Small intestine (tissue), 7 donors: ENCODE results near the gene XIRP1. TPM values are rescaled to one million over a fixed set of nuclear protein-coding genes. Genes with fewer than 3 reads are reported as not detected.

ENCODE experiments used
- DNase-seq, 2 donors: peaks; one replicate each; pipeline versions ENCODE4 v3.0.0 to v3.0.0-alpha.2; 2013
- FAIRE-seq: peaks from 2 replicates; lab custom pipeline; 2012; peaks lifted over from hg19 to GRCh38; lab: Jason Lieb, UNC
- H3K27ac ChIP-seq, 3 donors: one replicate each; pipeline ENCODE4 v1.5.1; 2013; ENCODE audit warnings: low read length in 2 of 3, mild to moderate bottlenecking in 2 of 3, control low read depth in 1 of 3, inconsistent platforms in 1 of 3, low read depth in 1 of 3, moderate library complexity in 1 of 3
- H3K27me3 ChIP-seq, 3 donors: one replicate each; pipeline ENCODE4 v1.6.1; 2013; ENCODE audit warnings: low read length in 3 of 3, inconsistent platforms in 1 of 3; ENCODE audit not compliant: control insufficient read depth in 3 of 3, insufficient read depth in 3 of 3
- H3K36me3 ChIP-seq, 3 donors: one replicate each; pipeline ENCODE4 v1.6.1; 2013; ENCODE audit warnings: low read length in 3 of 3, inconsistent platforms in 1 of 3, low read depth in 1 of 3, mild to moderate bottlenecking in 1 of 3, moderate library complexity in 1 of 3; ENCODE audit not compliant: control insufficient read depth in 3 of 3, insufficient read depth in 2 of 3
- H3K4me1 ChIP-seq, 3 donors: one replicate each; pipeline ENCODE4 v1.6.1; 2013; ENCODE audit warnings: low read length in 2 of 3, inconsistent platforms in 1 of 3, low read depth in 1 of 3, mild to moderate bottlenecking in 1 of 3, moderate library complexity in 1 of 3; ENCODE audit not compliant: control insufficient read depth in 3 of 3, insufficient read depth in 2 of 3
- H3K4me3 ChIP-seq, 3 donors: one replicate each; pipeline ENCODE4 v1.5.1; 2013; ENCODE audit warnings: low read length in 3 of 3, control low read depth in 1 of 3, inconsistent platforms in 1 of 3, low read depth in 1 of 3, mild to moderate bottlenecking in 1 of 3, moderate library complexity in 1 of 3
- H3K9me3 ChIP-seq, 2 donors: one replicate each; pipeline ENCODE4 v1.6.1; 2013; ENCODE audit warnings: low read depth in 1 of 2, low read length in 1 of 2; ENCODE audit not compliant: control insufficient read depth in 2 of 2, insufficient read depth in 1 of 2
- WGBS, 3 donors: extraction: QIAGEN DNeasy Blood & Tissue Kit; methylation state at CpG; one replicate each; pipeline ENCODE4 v1.1.7; 2013; 5-methylcytosine and 5-hydroxymethylcytosine counted together
- polyA plus RNA-seq, 4 donors: library from polyadenylated mRNA; stranded (reverse) in 3 of 4; unstranded in 1 of 4; fragments of 200-250 nt in 3 of 4; fragments of 120-200 nt in 1 of 4; gene quantifications; one replicate each; pipeline versions ENCODE4 v1.2.1 to v1.2.3, GENCODE V29; 2013
- donor health status: healthy with polysubstance abuse.
- donor health status: control.
- donor health status: control.
- donor health status: Bipolar disorder and iron deficiency.
- donor health status: healthy.

Gene XIRP1
- polyA plus RNA-seq, 4 donors, result 0.15 to 5.4 (median 1.0) TPM

DNA sequence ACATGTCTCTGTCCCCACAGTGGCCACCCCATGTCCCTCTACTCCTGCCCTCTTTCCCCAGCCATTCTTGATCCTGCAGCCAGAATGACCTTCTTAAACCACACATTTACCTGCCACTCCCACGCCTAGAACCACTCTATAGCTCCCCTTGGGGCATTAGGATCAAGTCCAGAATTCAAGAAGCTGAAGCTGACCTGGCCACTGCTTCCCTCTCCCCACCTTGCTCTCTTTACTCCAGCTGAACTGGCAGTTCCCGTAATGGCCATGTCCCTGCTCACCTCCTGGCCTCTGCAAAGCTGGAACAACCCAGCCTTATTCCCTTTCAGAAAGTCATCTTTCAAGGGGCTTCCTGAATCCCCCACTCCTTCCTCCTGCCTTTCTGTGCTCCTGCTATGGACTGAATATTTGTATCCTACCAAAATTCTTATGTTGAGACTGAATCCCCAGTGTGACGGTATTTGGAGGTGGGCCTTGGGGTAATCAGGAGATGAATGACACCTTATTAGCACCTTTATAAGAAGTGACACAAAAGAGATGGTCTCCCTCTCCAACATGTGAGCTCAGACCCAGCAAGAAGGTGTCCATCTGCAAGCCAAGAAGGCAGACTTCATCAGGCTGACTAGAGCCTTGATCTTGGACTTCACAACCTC lies 42.8 kb downstream of the XIRP1 start:
- 77 to 88% (median 80%) methylated on average over 3 of the region's 3 CpGs for WGBS, 3 donors

DNA sequence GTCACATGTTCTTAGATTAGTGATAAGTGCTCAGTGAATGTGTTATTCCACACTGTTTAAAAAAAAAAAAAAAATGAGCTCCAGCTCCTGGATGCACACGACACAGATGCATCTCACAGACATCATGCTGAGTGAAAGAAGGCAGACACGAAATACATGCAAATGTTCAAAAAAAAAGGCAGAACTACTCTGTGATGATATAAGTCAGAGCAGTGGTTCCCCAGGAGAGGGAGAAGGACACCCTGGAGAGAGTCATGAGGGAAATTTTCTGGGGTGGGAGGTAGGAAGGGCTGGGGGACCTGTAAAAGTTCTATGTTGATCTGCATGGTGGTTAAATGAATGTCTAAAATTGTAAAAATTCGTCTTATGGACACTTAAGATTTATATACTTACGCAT lies 43.3 kb downstream of the XIRP1 start:
- Histone ChIP-seq H3K27ac (peak overlapping the region in 2 of 3 donors; percentile 87 to 95), H3K4me1 (peaks cover 21 to 64% (median 32%) of the 10 kb centered on the region in 3 donors), H3K4me3 (no peak overlapping the region), H3K9me3 (no peaks in the 10 kb centered on the region), H3K36me3 (peaks cover 8 to 37% (median 12%) of the 10 kb centered on the region in 3 donors), H3K27me3 (no peaks in the 10 kb centered on the region)
- FAIRE-seq (no peak), DNase-seq (no peak)
- 69 to 79% (median 76%) methylated on average over 4 of the region's 4 CpGs for WGBS, 3 donors

More for the DNA sequence above, 42.8 kb downstream of the XIRP1 start:
- no peak overlapping the region for H3K4me3 ChIP-seq
- no peak for DNase-seq
- H3K27ac ChIP-seq, result peak overlapping the region in 2 of 3 donors; percentile 22 to 100
- H3K27me3 ChIP-seq, result no peaks in the 10 kb centered on the region
- H3K9me3 ChIP-seq, result no peaks in the 10 kb centered on the region
- peaks cover 21 to 70% (median 32%) of the 10 kb centered on the region in 3 donors for H3K4me1 ChIP-seq
- peaks cover 5 to 31% (median 7%) of the 10 kb centered on the region in 3 donors for H3K36me3 ChIP-seq
- FAIRE-seq, result no peak

DNA sequence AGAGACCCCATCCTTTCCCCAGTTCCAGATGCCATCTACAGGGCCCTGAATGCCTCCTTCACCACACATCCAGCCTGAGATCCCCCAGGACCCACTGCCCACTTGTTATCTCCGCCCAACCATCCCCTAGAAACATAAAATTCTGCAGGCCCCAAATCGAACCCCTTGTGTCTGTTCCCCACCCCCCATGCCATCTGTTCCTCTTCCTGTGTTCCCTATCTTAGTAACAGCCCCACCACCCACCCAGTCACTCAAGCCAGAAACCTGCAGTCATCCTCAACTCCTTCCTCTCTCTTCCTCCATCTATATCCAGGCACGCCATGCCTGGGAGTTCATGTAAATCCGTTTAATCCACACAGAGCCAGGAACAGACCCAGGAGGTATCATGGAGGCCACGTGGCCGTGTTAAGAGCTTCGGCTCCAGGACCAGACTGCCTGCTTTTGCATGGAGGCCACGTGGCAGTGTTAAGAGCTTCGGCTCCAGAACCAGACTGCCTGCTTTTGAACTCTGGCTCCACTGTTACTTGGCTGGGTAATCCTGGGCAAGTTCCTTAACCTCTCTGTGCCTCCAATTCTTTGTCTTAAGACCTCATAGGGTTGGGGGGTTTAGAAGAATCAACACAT lies 43.8 kb downstream of the XIRP1 start:
- Histone ChIP-seq H3K4me3 (no peak overlapping the region), H3K36me3 (peaks cover 8 to 42% (median 17%) of the 10 kb centered on the region in 3 donors), H3K9me3 (no peaks in the 10 kb centered on the region), H3K27me3 (no peaks in the 10 kb centered on the region), H3K4me1 (peaks cover 21 to 60% (median 32%) of the 10 kb centered on the region in 3 donors), H3K27ac (peak overlapping the region; percentile 87 to 95 (median 88))
- DNase-seq (no peak), FAIRE-seq (no peak)
- WGBS, 3 donors, result 46 to 62% (median 60%) methylated on average over 9 of the region's 9 CpGs

DNA sequence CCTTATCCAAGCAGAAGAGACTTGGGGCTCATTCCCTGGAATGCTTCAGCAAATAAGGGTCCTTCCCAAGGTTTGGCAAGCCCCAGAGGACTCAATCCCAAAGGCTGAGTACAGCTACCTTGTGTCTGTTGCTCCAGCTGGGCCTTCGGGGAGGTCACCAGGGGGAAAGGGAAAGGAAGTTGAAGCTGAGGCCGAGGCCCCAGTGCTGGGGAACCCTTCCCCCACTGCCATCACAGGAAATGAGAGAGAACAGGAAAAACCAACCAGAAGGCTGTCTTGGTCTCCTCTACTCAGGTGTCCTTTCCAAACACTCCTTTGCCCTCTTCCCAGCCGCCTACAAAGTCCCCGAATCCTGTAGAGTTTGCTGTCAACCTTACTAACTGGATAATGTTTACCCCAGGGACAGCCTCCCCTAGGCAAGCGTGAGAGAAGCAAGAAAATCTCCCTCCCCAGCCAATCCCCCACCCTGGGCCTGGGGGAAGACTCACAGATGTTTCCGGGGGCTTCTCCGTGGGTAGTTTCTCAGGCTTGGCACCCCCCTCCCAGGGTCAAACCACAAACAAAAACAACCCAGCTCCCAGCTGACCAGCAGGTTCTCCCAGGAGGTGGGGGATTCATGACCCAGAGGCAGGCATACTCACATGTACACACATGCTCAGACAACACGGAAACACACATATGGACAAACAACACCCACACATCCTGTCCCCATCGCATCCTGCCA lies 44.5 kb downstream of the XIRP1 start:
- H3K4me3 ChIP-seq, result no peak overlapping the region
- H3K36me3 ChIP-seq, result peaks cover 8 to 48% (median 17%) of the 10 kb centered on the region in 3 donors
- H3K27me3 ChIP-seq, result no peaks in the 10 kb centered on the region
- H3K27ac ChIP-seq, result peak overlapping the region; percentile 87 to 95 (median 88)
- peaks cover 21 to 63% (median 35%) of the 10 kb centered on the region in 3 donors for H3K4me1 ChIP-seq
- FAIRE-seq, result no peak
- H3K9me3 ChIP-seq, result no peaks in the 10 kb centered on the region
- DNase-seq, result peak; percentile 45 to 72
- 28 to 55% (median 54%) methylated on average over 9 of the region's 9 CpGs for WGBS, 3 donors

DNA sequence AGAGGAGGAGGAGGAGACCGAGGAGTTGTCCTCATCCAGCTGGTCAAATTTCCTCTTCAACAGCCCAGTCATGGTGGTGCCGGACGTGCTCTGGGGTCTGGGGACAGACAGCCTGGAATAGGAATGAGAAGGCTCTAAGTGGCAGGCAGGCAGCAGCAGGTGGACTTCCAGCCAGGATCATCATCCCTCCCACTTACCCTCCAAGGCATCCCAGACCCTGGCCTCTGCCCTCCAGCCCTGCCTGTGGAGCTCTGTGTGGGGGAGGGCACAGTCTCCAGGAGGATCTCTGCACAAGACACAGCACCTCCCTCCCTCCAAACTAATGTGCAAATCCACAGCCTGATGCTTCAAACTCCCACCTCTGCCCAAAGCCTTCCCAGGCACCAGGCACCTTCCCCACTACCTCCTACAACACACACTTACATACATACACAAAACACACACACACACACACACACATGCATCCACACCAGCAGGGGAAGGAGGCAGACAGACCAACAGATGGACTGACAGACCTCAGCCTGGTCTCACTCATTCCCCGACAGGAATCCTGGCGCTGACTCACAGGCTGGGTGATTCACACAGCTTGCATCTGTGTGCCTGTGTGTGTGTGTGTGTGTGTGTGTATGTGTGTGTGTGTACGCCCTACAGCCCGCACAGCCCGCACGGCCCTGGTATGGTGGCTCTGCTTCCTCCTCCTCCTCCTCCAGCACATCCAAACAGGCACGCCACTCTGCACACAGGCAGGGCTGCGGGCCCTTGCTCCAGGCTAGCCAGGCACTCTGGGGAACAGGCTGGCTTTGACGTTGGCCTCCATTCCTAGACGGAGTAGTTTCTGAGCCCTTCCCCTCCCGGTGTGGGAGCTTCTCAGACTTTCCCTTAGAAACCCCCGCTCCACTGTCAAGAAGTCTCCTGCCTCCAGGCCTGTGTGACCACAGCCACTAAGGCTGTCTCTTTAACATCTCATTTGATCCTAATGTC lies 45.5 kb downstream of the XIRP1 start:
- 22 to 29% (median 24%) methylated on average over 15 of the region's 15 CpGs for WGBS, 3 donors

DNA sequence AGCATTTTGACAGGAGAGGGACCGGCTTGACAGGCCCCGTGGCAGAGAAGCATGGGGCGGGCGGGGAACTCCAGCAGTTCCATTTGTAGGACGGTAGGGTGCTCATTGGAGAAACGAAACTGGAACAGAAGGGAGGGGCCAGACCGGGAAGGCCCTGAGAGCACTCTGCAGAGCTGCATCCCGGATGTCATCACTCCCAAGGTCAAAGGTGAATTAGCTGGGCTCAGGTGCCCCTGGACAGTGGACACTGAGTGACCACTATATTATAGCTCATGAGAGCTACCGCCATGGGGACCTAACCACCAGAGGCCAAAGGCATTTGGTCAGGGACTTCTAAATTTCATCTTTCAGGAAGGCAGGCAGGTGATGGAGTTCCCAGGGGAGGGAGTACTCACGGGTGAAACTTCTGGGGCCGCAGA lies 46.3 kb downstream of the XIRP1 start:
- H3K4me1 ChIP-seq, result peaks cover 24 to 70% (median 41%) of the 10 kb centered on the region in 3 donors
- H3K27ac ChIP-seq, result peak overlapping the region; percentile 39 to 95 (median 87)
- no peaks in the 10 kb centered on the region for H3K9me3 ChIP-seq
- FAIRE-seq, result no peak
- 23 to 47% (median 25%) methylated on average over 11 of the region's 11 CpGs for WGBS, 3 donors
- no peaks in the 10 kb centered on the region for H3K27me3 ChIP-seq
- H3K4me3 ChIP-seq, result no peak overlapping the region
- peaks cover 11 to 66% (median 17%) of the 10 kb centered on the region in 3 donors for H3K36me3 ChIP-seq
- DNase-seq, result peak; percentile 57 to 85

More for the DNA sequence above, 45.5 kb downstream of the XIRP1 start:
- no peaks in the 10 kb centered on the region for H3K27me3 ChIP-seq
- H3K27ac ChIP-seq, result peak overlapping the region; percentile 87 to 95 (median 88)
- no peaks in the 10 kb centered on the region for H3K9me3 ChIP-seq
- peaks cover 24 to 70% (median 39%) of the 10 kb centered on the region in 3 donors for H3K4me1 ChIP-seq
- H3K36me3 ChIP-seq, result peaks cover 11 to 58% (median 17%) of the 10 kb centered on the region in 3 donors
- peak overlapping the region in 1 of 3 donors; percentile 22 for H3K4me3 ChIP-seq
- no peak for FAIRE-seq
- peak; percentile 69 to 88 for DNase-seq

DNA sequence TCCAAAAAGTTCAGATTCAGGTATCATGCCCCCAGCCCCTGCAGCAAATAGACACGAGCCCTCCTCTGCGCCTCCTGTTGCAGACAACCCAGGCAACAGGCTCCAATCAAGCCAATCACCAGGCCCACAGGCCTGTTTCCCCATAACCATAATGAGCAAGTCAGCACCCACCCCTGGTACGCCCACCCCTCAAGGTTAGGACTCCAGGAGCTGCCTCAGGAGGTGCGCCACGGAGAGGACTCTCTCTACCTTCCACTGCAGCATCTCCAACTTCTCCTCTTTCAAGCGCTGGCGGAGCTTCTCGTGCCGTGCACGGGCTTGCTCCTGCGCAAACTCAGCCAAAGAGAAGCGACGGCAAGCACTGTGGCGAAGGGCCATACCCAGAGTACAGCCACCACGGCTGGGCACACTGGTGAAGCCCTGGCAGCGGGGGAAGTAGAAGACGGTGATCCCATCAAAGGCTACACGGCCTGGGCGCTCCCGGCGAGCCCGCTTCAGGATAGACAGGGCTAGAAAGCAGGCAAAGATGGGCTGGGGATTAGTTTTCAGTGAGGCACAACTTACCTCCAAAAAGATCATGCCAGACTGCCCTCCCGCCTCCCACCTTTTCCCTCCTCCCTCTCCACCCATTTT lies 47.5 kb downstream of the XIRP1 start:
- Histone ChIP-seq H3K4me3 (no peak overlapping the region), H3K27ac (no peak overlapping the region), H3K36me3 (peaks cover 11 to 71% (median 24%) of the 10 kb centered on the region in 3 donors), H3K27me3 (no peaks in the 10 kb centered on the region), H3K9me3 (no peaks in the 10 kb centered on the region), H3K4me1 (peaks cover 17 to 66% (median 45%) of the 10 kb centered on the region in 3 donors)
- DNase-seq, result no peak
- WGBS, 3 donors, result 93 to 96% (median 96%) methylated on average over 23 of the region's 23 CpGs
- no peak for FAIRE-seq
